ENCODE data around the gene TAS1R3.

Gene TAS1R3

GRCh38 chr1:1331068-1331965 lies at the start of gene TAS1R3:
Gene TAS1R3 (plus strand): TSS chr1:1331280. CDS start chr1:1331346, 66 bp downstream.
- no peak for DNase-seq (ENCODE audit: low spot score)

GRCh38 chr1:1281533-1282321 lies 49.4 kb upstream of the TAS1R3 start:
- DNase-seq (ENCODE audit: low spot score): no peak

- no peak for DNase-seq (ENCODE audit: low spot score)
Measured at GRCh38 chr1:1282998-1283397, 48.1 kb upstream of the TAS1R3 start.

GRCh38 chr1:1283821-1284220 lies 47.3 kb upstream of the TAS1R3 start:
- DNase-seq (ENCODE audit: low spot score): peak; percentile 75

GRCh38 chr1:1284221-1285101 lies 46.6 kb upstream of the TAS1R3 start:
- DNase-seq (ENCODE audit: low spot score): no peak

GRCh38 chr1:1285102-1285571 lies 45.9 kb upstream of the TAS1R3 start:
- no peak for DNase-seq (ENCODE audit: low spot score)

- no peak for DNase-seq (ENCODE audit: low spot score)
Measured at GRCh38 chr1:1285611-1286311, 45.3 kb upstream of the TAS1R3 start.

- DNase-seq (ENCODE audit: low spot score): no peak
Measured at GRCh38 chr1:1286313-1287261, 44.5 kb upstream of the TAS1R3 start.

GRCh38 chr1:1287288-1288110 lies 43.6 kb upstream of the TAS1R3 start:
- DNase-seq (ENCODE audit: low spot score): no peak

- DNase-seq (ENCODE audit: low spot score): peak; percentile 95
Measured at GRCh38 chr1:1290238-1290731, 40.8 kb upstream of the TAS1R3 start.

- no peak for DNase-seq (ENCODE audit: low spot score)
Measured at GRCh38 chr1:1291023-1291528, 40.0 kb upstream of the TAS1R3 start.

GRCh38 chr1:1291548-1292441 lies 39.3 kb upstream of the TAS1R3 start:
- peak; percentile 88 for DNase-seq (ENCODE audit: low spot score)

- DNase-seq (ENCODE audit: low spot score): no peak
Measured at GRCh38 chr1:1292442-1292779, 38.7 kb upstream of the TAS1R3 start.

- no peak for DNase-seq (ENCODE audit: low spot score)
Measured at GRCh38 chr1:1292851-1293250, 38.2 kb upstream of the TAS1R3 start.

GRCh38 chr1:1293263-1294249 lies 37.5 kb upstream of the TAS1R3 start:
- no peak for DNase-seq (ENCODE audit: low spot score)

GRCh38 chr1:1294250-1294890 lies 36.7 kb upstream of the TAS1R3 start:
- DNase-seq (ENCODE audit: low spot score): no peak
